ENCODE data around the gene STK40.

The STK40 gene

DNA sequence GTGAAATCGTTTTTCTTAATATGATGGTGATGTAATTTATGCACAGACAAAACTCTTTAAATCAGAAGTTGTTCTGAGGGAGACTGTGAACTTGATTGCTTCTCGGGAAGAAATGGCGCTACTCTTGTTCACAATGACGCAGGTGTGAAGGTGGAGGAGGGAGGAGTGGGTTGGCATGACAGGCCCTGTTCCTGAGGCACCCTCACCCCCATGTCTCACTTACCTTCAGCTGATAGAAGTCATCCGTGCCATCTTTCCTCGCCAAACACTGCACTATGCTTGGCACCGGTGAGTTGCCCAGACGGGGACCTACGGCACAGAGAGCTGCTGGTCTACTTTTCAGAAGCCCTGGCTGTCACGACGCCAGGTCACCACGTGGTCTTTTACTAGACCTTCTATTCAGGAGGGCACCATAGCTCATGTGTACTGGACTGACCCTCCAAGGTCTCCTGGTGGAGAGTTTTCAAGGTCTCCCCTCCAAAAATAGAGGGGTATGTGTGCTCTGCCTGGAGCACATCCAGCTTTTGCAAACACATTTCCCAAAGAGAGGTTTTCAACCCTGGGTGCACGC is 27.1 kb downstream of the STK40 start:
- Histone ChIP-seq H3K27me3 (ENCODE audit: insufficient read depth, insufficient read length) (no peaks in the 10 kb centered on the region), H3K36me3 (ENCODE audit: insufficient read depth, insufficient read length, low read length) (peaks cover 90% of the 10 kb centered on the region), H3K9ac (ENCODE audit: insufficient read length, low read depth) (no peak overlapping the region), H3K9me3 (ENCODE audit: insufficient read depth, low read length) (no peaks in the 10 kb centered on the region), H3K4me1 (ENCODE audit: insufficient read depth, insufficient read length) (peaks cover under 1% of the 10 kb centered on the region), H3K4me3 (ENCODE audit: insufficient read length, low read depth) (no peak overlapping the region)
- no peak for DNase-seq (ENCODE audit: low read depth, low spot score)
- no peak for TF ChIP-seq ZNF274 (IDR thresholded peaks at IDR 0.05; ENCODE audit: low read depth, low read length)

DNA sequence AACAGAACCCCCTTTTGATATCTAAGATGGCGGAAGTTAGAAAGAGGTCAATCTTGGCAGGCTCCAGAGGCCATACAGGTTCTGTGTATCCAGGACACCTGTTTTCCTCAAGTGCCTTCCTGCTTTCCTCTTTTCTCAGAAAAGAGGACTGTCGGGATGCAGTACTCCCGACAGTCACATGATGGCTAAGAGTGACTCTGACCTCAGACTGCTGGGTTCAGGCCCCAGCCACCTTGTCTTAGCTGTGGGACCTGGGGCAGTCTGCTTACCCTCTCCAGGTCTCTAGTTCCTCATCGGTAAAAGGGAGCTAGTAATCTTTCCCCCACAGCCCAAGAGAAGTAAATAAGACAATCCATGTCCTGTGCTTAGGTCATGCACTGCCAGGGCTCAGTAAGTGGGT is 29.9 kb downstream of the STK40 start:
- no peak for DNase-seq (ENCODE audit: low read depth, low spot score)
- Histone ChIP-seq H3K9me3 (ENCODE audit: insufficient read depth, low read length) (no peaks in the 10 kb centered on the region), H3K36me3 (ENCODE audit: insufficient read depth, insufficient read length, low read length) (peaks cover 82% of the 10 kb centered on the region), H3K27me3 (ENCODE audit: insufficient read depth, insufficient read length) (no peaks in the 10 kb centered on the region), H3K4me3 (ENCODE audit: insufficient read length, low read depth) (no peak overlapping the region), H3K9ac (ENCODE audit: insufficient read length, low read depth) (no peak overlapping the region), H3K4me1 (ENCODE audit: insufficient read depth, insufficient read length) (peaks cover 26% of the 10 kb centered on the region)
- TF ChIP-seq SUZ12 (IDR thresholded peaks at IDR 0.05; ENCODE audit: extremely low read depth, insufficient read depth, insufficient read length) (no peak), YY1 (IDR thresholded peaks at IDR 0.05; ENCODE audit: insufficient read depth, insufficient read length) (no peak), ZNF274 (IDR thresholded peaks at IDR 0.05; ENCODE audit: low read depth, low read length) (no peak)

GRCh38 chr1:36354486-36354885 is 31.2 kb downstream of the STK40 start:
- Histone ChIP-seq H3K4me1 (ENCODE audit: insufficient read depth, insufficient read length) (peaks cover 33% of the 10 kb centered on the region), H3K27me3 (ENCODE audit: insufficient read depth, insufficient read length) (no peaks in the 10 kb centered on the region), H3K36me3 (ENCODE audit: insufficient read depth, insufficient read length, low read length) (peaks cover 81% of the 10 kb centered on the region), H3K4me3 (ENCODE audit: insufficient read length, low read depth) (no peak overlapping the region), H3K9ac (ENCODE audit: insufficient read length, low read depth) (no peak overlapping the region), H3K9me3 (ENCODE audit: insufficient read depth, low read length) (no peaks in the 10 kb centered on the region)
- DNase-seq (ENCODE audit: low read depth, low spot score) = no peak
- TF ChIP-seq YY1 (IDR thresholded peaks at IDR 0.05; ENCODE audit: insufficient read depth, insufficient read length) (no peak), ZNF274 (IDR thresholded peaks at IDR 0.05; ENCODE audit: low read depth, low read length) (no peak), SUZ12 (IDR thresholded peaks at IDR 0.05; ENCODE audit: extremely low read depth, insufficient read depth, insufficient read length) (no peak)

- Histone ChIP-seq H3K9ac (ENCODE audit: insufficient read length, low read depth) (no peak overlapping the region), H3K27me3 (ENCODE audit: insufficient read depth, insufficient read length) (no peaks in the 10 kb centered on the region), H3K4me1 (ENCODE audit: insufficient read depth, insufficient read length) (peaks cover 36% of the 10 kb centered on the region), H3K36me3 (ENCODE audit: insufficient read depth, insufficient read length, low read length) (peaks cover 81% of the 10 kb centered on the region), H3K4me3 (ENCODE audit: insufficient read length, low read depth) (no peak overlapping the region), H3K9me3 (ENCODE audit: insufficient read depth, low read length) (no peaks in the 10 kb centered on the region)
- TF ChIP-seq ZNF274 (IDR thresholded peaks at IDR 0.05; ENCODE audit: low read depth, low read length) (no peak), SUZ12 (IDR thresholded peaks at IDR 0.05; ENCODE audit: extremely low read depth, insufficient read depth, insufficient read length) (no peak), YY1 (IDR thresholded peaks at IDR 0.05; ENCODE audit: insufficient read depth, insufficient read length) (no peak)
- no peak for DNase-seq (ENCODE audit: low read depth, low spot score)
These were observed 32.5 kb downstream of the STK40 start for GRCh38 chr1:36352910-36353878.

DNA sequence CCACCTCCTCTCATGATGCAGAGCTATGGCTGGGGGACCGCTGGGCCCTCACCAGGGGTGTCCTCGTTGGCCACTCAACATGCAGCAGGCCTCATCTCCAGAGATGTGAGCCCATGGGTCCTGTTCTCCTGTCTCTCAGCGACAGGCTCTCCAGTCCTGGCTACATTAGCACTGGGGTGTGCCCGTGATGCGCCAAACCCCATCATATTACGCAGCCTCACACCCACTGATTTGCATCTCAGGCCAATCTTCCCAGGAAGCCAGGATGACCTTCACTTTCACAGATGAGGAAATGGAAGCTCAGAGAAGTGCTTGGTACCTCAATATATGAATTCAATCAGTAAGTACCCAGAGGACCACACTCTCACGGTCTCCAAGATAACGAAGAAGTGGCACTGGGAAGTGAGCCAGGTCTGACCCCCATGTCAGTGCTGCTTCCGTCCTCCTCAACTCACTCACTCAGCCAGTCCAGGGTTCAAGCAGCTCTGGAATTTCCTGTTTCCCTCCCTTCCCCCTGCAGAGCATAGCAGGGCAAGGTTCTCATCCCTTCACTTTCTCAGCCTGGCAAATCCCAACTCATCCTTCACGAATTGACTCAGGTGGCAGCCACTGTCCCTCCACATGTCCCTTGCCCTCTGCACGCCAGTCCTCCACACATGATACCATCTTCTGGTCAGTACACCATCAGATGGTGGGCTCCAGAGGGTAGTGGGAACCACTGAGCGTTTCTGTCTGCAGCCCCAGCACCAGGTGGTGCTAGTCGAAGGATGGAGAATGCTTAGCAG is 33.4 kb downstream of the STK40 start:
- no peak overlapping the region for H3K4me3 ChIP-seq (ENCODE audit: insufficient read length, low read depth)
- peaks cover 36% of the 10 kb centered on the region for H3K4me1 ChIP-seq (ENCODE audit: insufficient read depth, insufficient read length)
- no peaks in the 10 kb centered on the region for H3K27me3 ChIP-seq (ENCODE audit: insufficient read depth, insufficient read length)
- TF ChIP-seq YY1 (IDR thresholded peaks at IDR 0.05; ENCODE audit: insufficient read depth, insufficient read length) (no peak), SUZ12 (IDR thresholded peaks at IDR 0.05; ENCODE audit: extremely low read depth, insufficient read depth, insufficient read length) (no peak), ZNF274 (IDR thresholded peaks at IDR 0.05; ENCODE audit: low read depth, low read length) (no peak)
- peaks cover 80% of the 10 kb centered on the region for H3K36me3 ChIP-seq (ENCODE audit: insufficient read depth, insufficient read length, low read length)
- no peaks in the 10 kb centered on the region for H3K9me3 ChIP-seq (ENCODE audit: insufficient read depth, low read length)
- no peak for DNase-seq (ENCODE audit: low read depth, low spot score)
- peak overlapping the region; percentile 7 for H3K9ac ChIP-seq (ENCODE audit: insufficient read length, low read depth)

DNA sequence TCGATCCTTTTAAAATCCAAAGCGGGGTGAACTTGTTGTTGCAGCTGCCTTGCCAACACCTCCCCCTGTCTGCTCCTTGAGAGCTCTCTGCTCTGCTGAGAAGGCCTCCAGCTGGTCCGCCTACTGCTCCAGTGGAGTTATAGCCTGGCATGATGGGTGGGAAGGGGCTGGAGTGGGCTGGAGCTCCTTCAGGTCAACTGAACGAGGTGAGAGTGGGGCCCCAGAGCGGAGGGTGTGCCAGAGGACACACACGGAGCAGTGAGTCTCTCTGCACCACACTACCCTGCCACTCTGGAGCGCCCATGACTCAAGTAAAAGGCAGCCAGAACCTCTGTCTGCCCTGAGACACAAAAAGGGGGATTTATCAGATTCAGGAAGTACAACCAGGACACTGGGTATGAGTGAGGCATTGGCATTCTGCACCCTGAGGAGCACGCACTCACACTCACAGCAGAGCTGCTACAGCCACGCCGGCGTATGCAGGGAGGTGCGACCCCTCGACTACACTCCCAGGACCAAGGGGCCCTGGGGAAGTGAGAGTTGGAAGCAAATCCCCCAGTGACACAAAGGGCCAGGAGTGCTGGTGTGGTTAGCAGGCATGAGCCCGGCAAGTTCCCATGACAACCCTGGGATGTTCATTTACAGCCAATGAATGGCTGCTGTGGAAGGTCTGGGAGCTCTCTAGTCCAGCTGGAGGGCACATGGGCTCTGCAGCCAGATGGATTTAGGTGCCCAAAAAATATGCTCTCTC is 34.3 kb downstream of the STK40 start:
- H3K4me1 ChIP-seq (ENCODE audit: insufficient read depth, insufficient read length) = peaks cover 36% of the 10 kb centered on the region
- H3K27me3 ChIP-seq (ENCODE audit: insufficient read depth, insufficient read length) = no peaks in the 10 kb centered on the region
- H3K9ac ChIP-seq (ENCODE audit: insufficient read length, low read depth) = peak overlapping the region; percentile 44
- DNase-seq (ENCODE audit: low read depth, low spot score) = no peak
- H3K9me3 ChIP-seq (ENCODE audit: insufficient read depth, low read length) = no peaks in the 10 kb centered on the region
- no peak overlapping the region for H3K4me3 ChIP-seq (ENCODE audit: insufficient read length, low read depth)
- TF ChIP-seq SUZ12 (IDR thresholded peaks at IDR 0.05; ENCODE audit: extremely low read depth, insufficient read depth, insufficient read length) (no peak), YY1 (IDR thresholded peaks at IDR 0.05; ENCODE audit: insufficient read depth, insufficient read length) (no peak), ZNF274 (IDR thresholded peaks at IDR 0.05; ENCODE audit: low read depth, low read length) (no peak)
- H3K36me3 ChIP-seq (ENCODE audit: insufficient read depth, insufficient read length, low read length) = peaks cover 81% of the 10 kb centered on the region
